Fibroblast of gingiva (primary cell): ENCODE results near the gene COASY.
A peak's percentile ranks its signal among the peaks of the same experiment; 100 is the strongest.
"Not testable (repeated sequence)": the region's sequence is repeated elsewhere in the genome, so short reads cannot be mapped to it uniquely, and the experiment has no call there.

Source experiments
- DNase-seq: peaks from one replicate; pipeline ENCODE4 v3.0.0-alpha.2; 2011; ENCODE audit warnings: low read depth

COASY gene

DNA sequence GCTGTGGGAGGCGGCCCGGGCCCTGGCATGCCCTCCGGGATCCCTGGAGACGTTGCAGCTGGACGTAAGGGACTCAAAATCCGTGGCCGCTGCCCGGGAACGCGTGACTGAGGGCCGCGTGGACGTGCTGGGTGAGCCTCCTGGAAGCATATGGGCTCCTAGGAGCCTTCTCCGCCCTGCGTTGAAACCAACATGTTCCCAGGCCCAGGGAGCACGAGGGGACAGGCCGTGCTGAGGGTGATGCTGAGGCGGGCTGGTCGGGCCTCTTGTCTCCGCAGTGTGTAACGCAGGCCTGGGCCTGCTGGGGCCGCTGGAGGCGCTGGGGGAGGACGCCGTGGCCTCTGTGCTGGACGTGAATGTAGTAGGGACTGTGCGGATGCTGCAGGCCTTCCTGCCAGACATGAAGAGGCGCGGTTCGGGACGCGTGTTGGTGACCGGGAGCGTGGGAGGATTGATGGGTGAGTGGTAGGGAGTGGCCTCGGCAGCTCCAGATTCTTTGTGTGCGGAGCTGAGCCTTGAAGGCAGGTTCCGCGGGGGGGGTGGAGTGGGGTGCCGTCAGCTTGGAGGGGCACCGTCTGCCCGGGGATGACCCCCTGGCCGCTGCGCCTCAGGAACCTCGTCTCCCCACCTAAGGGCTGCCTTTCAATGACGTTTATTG lies 8.7 kb upstream of the COASY start:
- no peak for DNase-seq

DNA sequence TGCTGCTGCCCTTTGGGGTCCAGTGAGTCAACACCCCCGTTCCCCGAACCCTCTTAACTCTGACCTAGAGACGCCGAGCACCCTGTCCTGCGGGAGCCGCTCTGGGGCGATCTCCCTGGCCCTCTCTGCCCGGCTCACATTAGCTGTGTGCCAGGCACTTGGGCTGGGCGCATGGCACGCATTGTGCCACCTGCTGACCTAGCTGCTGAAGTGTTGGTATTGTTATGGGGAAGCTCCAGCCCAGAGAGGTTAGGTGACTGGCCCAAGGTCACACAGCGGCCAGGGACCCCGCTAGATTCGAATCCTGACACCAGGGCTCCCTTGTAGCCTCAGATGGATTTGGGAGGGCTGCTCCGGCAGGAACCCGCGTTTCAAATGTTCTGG lies 8.1 kb upstream of the COASY start:
- no peak for DNase-seq

DNA sequence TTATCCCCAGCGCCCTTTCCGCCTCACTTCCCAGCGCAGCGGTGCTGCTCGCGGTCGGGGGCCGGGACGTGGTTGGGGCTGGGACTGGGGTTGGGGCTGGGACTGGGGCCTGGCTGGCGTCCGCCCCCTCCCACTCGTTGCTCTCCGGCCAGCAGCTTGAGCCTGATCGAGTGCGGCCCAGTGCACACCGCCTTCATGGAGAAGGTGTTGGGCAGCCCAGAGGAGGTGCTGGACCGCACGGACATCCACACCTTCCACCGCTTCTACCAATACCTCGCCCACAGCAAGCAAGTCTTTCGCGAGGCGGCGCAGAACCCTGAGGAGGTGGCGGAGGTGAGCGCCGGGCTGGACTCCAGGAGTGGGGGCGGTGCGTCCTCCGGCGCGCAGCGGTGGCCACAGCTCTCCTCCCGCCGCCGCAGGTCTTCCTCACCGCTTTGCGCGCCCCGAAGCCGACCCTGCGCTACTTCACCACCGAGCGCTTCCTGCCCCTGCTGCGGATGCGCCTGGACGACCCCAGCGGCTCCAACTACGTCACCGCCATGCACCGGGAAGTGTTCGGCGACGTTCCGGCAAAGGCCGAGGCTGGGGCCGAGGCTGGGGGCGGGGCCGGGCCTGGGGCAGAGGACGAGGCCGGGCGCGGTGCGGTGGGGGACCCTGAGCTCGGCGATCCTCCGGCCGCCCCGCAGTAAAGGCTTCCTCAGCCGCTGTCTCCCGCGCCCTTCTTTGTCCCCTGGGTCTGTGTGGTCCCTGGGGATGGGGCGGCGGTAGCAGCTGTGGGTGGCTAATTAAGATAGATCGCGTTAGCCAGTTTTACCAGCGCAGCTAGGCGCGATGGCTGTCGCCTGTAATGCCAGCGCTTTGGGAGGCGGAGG lies 7.5 kb upstream of the COASY start:
- DNase-seq: peak; percentile 73

DNA sequence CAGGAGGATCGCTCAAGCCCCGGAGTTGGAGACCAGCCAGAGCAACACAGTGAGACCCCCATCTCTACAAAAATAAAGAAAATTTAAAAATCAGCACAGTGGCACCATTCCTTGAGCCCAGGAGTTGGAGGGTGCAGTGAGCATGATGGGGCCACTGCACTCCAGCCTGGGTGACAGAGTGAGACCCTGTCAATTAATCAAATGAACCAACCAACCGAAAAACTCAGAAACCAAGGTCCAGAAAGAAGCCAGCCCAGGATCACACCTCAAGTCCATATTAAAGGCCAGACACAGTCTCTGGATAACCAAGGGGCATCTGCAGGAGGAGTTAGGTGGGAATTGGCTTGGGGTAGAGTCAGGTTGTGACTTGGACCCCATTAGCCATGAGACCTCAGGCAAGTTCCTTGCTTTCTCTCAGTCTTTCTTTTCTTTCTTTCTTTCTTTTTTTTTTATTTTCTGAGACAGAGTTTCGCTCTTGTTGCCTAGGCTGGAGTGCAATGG lies 6.8 kb upstream of the COASY start:
- DNase-seq: no peak

- not testable (repeated sequence) for DNase-seq
These were observed 5.9 kb upstream of the COASY start for GRCh38 chr17:42555961-42556617.

GRCh38 chr17:42559075-42559474 lies 2.9 kb upstream of the COASY start:
- DNase-seq: no peak

DNA sequence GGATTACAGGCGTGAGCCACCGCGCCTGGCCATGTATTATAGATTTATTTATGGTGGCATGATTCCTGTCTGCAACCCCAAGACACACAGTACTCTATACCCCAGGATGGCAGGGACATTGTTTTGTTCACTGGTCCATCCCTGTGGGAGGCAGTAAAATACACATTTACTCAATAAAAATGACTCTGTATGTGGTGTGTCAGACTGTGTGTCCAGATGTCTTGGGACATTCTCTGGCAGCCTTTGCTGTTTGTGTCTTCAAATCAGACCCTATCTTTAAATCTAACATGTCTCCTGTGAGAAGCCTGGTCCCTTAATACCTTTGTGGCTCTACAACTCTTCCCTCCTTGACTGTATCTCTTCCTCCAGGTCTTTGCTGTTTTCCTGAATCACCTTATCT lies 1.7 kb upstream of the COASY start:
- DNase-seq: no peak

- DNase-seq: no peak
These were observed 617 bp downstream of the COASY start for GRCh38 chr17:42562388-42563142.

DNA sequence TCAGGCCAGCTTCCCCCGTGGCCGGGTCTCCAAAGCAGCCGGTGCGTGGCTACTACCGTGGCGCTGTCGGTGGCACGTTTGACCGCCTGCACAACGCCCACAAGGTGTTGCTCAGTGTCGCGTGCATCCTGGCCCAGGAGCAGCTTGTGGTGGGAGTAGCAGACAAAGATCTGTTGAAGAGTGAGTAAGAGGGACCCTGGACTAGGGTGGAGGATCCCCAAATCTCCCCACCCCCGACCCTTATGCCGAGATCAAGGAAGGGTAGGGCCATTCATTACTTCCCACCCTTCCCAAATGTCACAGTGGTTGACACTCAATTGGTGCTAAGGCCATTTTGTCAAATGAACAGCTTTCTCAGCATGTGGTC lies 1.2 kb downstream of the COASY start:
- DNase-seq: no peak

- DNase-seq: no peak
These were observed 1.6 kb downstream of the COASY start for GRCh38 chr17:42563543-42563942.

- DNase-seq: no peak
These were observed 2.0 kb downstream of the COASY start for GRCh38 chr17:42563950-42564349.

- DNase-seq: no peak
These were observed 3.0 kb downstream of the COASY start for GRCh38 chr17:42564815-42565522.

DNA sequence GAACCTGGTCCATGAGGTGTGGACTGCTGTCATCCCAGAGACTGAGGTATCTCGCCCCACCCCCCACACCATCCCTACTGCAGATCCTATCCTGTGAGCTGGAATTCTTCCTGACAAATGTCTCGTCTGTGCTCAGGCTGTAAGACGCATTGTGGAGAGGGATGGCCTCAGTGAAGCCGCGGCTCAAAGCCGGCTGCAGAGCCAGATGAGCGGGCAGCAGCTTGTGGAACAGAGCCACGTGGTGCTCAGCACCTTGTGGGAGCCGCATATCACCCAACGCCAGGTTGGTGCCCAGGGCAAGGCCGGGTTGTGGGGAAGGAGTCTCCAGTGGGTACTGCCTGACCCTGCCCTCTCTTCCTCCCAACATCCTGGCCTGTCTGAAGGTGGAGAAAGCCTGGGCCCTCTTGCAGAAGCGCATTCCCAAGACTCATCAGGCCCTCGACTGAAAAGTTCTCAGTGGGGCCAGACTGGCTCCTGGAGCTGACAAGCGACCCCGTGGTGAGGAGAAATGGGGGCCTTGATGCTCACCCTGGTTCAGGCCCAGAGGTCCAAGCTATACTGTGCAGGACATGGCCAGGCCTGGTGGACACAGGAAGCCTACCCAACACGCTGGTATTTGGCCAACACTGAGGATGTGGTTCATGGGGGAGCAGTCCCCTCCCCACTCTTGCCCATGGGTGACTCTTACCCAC lies 3.7 kb downstream of the COASY start:
- DNase-seq: no peak

- DNase-seq: no peak
These were observed 4.4 kb downstream of the COASY start for GRCh38 chr17:42566215-42566882.

GRCh38 chr17:42566883-42567573 lies 5.1 kb downstream of the COASY start, which contains the start of gene MLX:
Gene MLX, plus strand, starts transcription at chr17:42567100. Its CDS starts 25 bp downstream, at chr17:42567125.
- DNase-seq: peak; percentile 89

GRCh38 chr17:42568341-42569111 lies 6.6 kb downstream of the COASY start:
- DNase-seq: no peak

DNA sequence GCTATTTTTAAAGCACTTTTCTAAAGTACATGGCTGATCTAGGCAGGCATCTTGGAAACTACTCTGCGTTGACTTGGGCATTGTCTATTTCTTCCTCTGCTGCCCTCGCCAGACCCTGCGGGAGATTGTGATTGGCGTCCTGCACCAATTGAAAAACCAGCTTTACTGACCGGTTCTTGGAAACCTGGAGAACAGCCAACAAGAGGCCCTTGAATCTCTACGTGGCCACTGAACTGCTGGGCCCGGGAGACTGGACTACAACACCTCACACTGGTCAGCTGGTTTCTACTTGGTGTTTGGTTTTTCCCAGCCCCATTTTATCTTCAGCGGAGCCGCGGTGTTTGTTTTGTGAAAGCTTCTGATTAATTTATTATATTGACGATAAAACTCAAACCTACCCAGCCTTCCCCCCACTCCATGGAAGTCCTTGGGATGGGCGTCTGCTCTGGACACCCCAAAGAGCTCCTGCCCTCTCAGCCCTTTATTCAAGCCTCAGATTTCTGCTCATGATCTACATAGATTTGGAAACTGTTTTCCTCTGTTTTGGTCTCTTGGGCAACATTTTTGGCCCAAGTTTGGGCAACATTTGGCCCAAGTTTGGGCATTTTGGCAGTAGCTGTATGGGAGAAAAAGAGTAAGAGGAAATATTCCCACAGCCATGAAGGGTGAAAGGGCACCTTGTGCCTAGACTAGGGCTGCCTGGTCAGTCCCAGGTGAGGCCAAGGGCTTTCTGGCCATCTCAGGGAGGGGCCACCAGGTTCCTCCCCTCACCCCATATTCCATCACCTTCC lies 9.7 kb downstream of the COASY start:
- DNase-seq: peak; percentile 48

- DNase-seq: no peak
These were observed 11.1 kb downstream of the COASY start for GRCh38 chr17:42573095-42573494.
